Femur (tissue), 1 donor: ENCODE results near the gene METTL3.
"Not testable (repeated sequence)": the region's sequence is repeated elsewhere in the genome, so short reads cannot be mapped to it uniquely, and the experiment has no call there.

Source experiments
- DNase-seq: peaks from one replicate; pipeline ENCODE4 v3.0.0-alpha.2; 2017

Gene METTL3

DNA sequence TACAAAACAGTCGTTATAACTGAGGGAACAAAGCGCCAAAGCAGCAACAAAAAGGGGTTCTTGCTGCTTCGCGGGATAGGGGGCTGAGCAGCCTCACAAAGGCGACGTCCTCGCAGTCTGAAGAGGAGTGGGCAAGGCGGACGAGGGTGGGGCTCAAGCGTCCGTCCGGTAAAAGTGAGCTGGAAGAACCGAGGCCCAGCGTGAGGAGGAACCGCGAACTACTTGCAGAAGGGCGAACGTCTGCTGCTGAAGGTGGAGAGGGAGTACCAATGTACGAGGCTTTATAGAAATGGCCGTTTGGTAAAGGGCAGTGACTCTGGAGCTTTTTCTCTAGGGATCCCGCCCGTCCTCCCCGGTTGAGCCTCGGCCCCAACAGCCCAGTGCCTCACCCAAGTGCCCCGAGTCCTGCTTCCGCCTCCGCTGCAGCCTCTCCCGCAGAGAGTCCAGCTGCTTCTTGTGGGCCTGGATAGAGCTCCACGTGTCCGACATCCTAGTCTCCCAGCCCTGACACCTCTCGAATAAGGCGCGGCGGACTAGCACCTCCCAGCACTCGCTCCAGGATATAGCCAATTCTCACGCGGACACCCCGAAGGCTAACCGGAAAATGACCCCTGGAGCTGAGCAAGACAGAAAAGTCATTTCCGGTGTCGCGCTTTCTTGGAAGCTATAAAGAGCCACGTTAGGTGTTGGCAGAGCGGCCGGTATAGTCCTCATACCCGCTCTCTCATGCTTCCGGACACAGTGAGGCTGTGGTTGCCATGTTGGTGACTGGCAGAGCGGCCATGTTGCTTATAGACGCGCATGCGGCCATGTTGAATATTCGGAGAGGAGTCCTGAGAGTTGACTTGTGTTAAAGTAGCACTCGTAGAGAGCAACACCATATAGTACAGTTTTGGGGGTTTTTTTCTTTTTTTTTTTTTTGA lies at the start of gene METTL3:
Gene METTL3 (minus strand): TSS at position 606 of the 923 bp plus-strand sequence. CDS start 117 bp downstream, at position 489.
- peak; percentile 99 for DNase-seq

DNA sequence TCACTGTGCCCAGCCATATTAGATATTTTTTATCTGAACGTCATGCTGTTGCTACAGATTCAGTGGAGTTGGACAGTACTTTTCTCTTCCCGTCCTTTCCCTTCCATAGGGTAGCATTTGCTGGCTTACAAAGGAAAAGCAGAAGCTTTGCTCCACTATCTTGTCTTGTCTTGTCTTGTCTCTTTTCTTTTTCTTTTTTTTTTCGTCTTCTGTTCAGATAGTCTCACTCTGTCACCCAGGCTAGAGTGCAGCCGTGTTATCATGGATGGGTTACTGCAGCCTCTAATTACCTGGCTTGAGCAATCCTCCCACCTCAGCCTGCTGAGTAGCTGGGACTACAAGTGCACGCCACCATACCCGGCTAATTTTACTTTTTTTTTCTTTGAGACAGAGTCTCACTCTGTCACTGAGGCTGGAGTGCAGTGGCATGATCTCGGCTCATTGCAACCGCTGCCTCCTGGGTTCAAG lies 47.6 kb upstream of the METTL3 start:
- no peak for DNase-seq

DNA sequence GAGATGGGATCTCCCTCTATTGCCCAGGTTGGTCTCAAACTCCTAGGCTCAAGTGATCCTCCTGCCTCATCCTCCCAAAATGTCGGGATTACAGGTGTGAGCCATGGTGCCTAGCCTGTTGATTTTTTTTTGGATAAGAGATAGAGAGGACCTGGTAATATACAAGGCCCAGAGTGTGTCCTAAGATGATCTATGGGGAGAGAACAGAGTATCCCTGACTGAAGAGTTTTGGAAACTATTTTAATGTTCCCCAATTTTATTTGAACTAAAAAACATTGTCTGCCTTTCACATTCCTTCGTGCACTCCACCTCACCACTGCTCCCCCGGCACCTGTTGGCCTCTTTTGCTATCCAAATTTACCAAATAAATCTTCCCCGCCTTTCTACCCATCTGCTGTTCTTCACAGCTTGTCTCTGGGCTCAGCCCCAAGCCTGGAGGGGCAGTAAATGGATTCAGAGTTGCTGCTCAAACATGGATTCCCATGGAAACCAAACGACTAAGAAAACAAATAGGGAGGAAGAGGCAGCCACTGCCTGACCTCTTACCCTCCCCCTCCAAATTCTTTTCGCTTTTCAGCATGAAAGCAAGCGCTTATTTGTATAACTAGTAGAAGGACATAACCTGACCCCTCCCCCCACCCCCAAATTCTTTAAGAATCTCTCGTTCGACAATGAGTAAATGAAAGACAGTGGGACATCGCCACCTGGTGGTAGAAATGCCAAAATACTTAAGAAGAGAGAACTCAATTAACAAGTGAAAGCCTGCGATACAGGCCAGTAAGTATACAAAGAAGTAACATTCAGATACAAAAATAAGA lies 46.2 kb upstream of the METTL3 start:
- peak; percentile 87 for DNase-seq

DNA sequence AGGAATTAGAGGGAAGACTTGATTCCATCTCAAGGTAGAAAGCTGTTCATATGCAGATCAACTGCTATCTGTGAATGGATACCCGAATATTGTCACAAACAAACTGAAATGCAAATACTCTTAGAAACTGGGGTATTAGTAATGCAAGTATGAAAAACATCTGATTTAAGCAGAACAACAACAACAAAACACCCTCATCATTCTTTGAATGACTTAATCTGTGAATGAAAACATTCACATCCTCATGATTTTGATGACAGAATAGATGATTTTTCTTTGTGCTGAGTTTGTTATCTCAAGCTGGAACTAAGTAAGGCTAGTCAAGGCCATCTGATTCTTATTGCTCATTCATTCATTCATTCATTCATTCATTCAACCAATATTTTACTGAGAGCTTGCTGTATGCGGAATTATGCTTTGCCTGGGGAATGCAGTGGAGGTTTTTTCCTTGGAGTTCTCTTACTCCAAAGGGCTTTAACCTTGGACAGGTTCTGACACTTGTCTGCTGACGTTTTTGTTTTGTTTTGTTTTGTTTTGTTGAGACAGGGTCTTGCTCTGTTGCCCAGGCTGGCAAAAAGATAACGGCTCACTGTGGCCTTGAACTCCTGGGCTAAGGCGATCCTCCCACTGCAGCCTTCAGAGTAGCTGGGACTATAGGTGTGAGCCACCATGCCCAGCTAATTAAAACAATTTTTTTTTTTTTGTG lies 45.4 kb upstream of the METTL3 start:
- no peak for DNase-seq

DNA sequence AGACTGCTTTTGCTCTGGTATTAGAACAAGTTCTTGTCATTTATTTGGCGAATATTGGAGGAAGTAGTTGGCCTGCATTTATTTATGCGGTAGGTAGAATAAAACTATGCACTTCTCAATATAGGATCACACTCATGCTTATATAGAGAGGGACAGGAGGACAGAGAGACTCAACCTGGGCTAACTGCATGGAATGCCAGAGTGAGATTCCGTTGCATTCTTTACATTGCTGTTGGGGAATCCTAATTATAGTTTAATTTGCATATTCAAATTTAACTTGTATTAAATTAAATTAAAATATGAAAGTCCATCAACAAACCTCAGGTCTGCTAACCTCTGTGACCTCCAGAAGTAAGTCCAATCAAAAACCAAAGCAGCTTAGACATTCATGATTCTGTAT lies 42.1 kb upstream of the METTL3 start:
- no peak for DNase-seq

DNA sequence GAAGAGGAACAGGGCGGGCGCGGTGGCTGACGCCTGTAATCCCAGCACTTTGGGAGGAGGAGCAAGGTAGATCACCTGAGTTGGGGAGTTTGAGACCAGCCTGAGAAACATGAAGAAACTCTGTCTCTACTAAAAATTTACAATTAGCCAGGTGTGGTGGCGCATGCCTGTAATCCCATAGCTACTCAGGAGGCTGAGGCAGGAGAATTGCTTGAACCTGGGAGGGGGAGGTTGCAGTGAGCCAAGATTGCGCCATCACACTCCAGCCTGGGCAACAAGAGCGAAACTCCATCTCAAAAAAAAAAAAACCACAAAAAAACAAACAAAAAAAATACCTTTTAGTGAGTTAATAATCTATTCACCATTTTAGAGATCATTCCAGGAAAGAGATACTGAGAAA lies 33.4 kb upstream of the METTL3 start:
- not testable (repeated sequence) for DNase-seq

DNA sequence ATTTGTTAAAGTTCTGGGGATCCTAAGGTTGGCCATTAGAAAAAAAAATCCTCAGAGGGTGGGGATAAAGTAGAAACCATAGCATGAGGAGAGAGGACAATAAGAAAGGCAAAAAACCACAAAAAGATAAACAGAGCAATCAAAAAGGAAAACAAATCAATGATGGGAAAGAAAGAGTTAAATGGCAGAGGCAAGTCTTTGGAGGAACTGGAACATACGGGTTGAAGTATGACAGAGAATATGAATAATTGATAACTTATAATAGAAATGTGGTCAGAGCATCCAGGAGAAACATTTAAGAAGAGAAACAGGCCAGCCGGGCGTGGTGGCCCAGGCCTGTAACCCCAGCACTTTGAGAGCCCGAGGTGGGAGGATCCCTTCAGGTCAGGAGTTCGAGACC lies 32.8 kb upstream of the METTL3 start:
- no peak for DNase-seq

DNA sequence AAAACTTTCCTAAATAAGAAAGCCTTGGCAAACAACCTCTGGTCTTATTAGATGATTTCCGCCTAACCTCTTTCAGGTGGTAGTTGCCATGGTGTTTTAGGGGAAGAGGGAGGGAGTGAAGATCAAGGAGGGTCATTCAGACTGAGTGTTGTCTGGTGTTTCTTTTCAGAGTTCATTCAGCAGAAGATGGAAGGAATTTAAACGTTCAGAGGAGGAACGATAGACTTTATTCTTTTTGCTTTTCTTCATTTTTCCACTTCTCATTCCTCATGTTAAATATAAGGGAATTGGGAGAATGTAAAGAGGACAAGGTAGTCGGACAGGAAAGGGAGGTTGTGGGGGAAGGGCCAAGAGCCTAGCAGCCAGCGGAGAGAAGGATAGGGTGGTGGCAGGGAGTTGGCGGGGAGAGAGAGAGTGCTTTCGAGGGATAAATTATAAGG lies 32.4 kb upstream of the METTL3 start:
- no peak for DNase-seq

DNA sequence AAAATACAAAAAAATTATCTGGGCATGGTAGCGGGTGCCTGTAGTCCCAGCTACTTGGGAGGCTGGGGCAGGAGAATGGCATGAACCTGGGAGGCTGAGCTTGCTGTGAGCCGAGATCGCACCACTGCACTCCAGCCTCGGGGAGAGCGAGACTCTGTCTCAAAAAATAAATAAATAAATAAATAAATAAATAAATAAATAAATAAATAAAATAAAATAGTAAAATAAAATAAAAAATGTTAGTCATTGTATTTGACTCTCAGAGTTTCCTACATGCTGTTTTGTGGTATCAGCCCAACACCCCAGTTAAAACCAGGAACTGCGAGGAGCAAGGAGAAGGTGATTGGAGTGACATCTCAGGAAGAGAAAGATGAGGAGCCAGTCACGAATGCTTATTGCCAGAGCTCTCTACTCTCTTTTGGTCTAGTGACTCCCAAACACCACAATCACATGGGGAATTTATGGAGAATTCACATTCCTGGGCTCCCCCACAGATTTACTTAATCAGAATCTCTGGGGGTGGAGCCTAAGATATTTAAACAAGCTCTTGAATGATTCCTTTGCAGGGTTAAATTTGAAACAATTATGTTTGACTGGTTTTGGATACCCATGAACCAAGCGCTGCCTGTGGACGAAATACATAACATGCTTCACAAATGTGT lies 30.4 kb upstream of the METTL3 start:
- no peak for DNase-seq

GRCh38 chr14:21539189-21539940 lies 28.2 kb upstream of the METTL3 start:
- no peak for DNase-seq

GRCh38 chr14:21537090-21537424 lies 25.9 kb upstream of the METTL3 start:
- DNase-seq: no peak

- peak; percentile 17 for DNase-seq
Observed at GRCh38 chr14:21536418-21537089, 25.4 kb upstream of the METTL3 start.

DNA sequence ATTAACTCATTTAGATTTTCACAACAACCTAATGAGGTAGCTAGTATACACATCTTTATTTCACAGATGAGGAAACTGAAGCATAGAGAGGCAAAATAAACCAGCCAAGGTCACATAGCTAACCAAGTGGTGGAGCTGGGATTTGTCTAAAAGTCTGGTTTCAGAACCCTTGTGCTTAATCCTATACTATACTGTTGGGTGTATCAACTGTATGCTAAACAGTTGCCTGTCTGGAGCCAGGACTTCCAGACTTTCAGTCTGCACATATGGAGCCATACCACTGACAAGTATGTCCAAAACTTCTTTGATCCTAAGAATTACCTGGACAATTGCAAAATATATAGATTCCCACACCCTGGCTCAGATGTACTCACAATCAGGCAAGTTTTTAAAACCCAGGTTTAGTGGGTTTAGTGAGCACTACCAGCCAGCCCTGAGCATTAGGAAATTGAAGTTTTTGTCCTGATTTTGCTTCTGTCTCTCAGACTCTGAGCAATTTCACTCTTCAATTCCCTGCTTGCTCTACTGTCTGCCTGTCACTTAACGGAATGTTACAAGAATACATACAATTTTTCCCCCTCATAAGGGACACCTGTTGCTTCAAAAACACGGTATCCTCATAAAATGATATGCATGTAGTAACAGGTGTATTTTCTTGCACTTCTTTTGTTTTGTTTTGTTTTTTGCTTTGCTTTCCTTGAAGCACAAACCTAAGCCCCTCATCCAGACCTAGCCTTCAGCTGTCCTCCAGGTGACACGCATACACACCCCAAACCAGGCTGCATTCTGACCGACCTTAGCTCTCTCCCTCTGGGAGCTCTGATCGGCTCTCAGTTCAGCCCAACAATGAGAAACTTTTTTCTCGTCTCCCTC lies 24.6 kb upstream of the METTL3 start:
- no peak for DNase-seq

GRCh38 chr14:21534576-21534975 lies 23.4 kb upstream of the METTL3 start:
- no peak for DNase-seq

DNA sequence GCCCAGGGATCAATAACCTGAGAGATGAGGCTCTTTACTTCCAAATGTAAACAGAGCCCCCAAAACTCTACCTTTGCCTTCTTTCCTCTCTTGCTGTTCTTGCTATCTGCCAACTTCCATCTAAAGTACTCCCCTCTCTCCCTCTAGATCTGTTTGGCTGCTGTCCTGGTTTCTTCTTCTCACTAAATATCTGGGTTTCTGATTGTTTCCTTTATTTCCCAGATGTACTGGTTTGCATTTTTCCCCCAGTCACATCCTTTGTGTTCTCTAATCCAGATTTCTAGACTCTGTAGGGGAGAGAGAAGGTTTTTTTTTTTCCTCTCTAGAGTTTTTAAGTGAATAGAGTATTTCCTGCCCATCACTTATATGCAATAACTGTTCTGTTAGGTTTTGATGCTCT lies 22.2 kb upstream of the METTL3 start:
- DNase-seq: no peak

DNA sequence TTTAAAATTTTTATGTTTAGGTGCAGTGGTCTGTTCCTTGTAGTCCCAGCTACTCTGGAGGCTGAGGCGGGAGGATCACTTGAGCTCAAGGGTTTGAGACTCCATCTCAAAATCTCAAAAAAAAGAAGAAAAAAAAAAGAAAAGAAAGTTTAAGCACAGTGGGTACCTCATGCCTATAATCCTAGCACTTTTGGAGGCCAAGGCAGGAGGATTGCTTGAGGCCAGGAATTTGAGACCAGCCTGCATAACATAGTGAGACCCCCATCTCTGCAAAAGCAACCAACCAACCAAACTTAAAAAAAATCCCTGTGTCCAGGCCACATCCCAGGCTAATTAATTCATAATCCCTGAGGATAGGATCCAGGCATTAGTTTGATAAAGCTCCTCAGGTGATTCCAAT lies 18.4 kb upstream of the METTL3 start:
- DNase-seq: no peak

DNA sequence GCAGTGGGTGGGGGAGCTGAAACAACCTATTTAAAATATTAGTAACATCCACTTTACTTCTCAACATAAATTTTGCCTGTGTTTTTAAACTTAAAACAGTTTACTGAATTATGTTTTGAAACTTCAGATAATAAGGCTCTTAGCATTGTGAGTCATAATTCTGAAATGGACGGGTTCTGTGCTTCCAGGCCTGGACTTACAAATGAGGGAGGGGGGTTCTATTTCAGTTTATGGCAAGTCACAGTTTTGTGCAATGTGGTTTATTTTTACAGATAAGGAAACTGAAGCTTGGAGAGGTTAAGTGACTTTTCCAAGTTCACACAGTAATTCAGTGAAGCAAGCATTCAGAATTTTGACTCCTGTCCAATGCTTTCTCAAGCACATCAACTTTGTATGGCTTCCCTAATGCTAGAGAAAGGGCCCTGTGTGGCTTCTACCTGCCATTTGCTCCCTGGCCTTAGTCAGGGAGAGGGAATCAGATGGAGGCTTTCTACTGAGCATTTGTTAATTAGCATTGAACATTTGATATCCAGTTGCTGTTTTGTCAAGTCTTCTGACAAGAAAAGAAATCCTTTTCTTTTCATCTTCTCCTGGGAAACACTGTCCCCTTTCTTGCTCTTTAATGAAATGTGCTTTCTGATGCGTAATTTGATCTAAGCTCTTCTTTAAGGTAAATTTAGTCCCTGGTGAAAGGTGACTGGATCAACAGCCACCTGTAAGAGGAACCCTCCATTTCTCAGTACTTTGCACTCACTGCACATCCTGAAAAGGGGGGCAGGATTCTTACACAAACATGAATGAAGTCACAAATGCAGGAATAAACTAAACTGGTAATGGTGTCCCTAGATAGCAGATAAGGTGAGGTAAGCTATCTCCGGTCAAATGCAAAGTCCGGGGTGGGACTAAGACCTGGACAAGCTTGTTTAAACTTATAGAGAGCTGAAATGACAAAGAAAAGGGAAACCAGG lies 17.5 kb upstream of the METTL3 start:
- DNase-seq: no peak

DNA sequence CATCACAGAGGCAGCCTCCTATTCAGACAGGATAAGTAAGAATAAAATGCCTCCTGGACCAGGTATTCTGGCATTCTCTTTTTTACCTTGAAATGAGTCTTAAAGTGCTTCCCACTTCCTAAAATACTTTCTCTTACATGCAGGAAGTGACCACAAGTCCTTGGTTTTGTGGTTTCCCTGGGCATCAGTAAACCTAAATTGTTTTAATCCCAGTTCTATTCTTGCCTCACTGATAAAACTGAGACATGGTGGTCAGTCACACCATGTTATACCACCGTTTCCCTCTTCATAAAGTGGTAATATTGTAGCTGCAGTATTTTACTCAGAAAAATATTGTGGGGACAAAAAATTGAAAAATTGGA lies 16.2 kb upstream of the METTL3 start:
- DNase-seq: no peak
